GM21717 (cell line): Measurements from ENCODE around the gene COL16A1.

Experiments
- ATAC-seq: cut with Tn5 transposase; IDR thresholded peaks from one replicate; pipeline ENCODE4 v1.9.1; 2021; ENCODE audit warnings: mild to moderate bottlenecking, moderate library complexity; ENCODE audit not compliant: unreplicated experiment

COL16A1 gene

DNA sequence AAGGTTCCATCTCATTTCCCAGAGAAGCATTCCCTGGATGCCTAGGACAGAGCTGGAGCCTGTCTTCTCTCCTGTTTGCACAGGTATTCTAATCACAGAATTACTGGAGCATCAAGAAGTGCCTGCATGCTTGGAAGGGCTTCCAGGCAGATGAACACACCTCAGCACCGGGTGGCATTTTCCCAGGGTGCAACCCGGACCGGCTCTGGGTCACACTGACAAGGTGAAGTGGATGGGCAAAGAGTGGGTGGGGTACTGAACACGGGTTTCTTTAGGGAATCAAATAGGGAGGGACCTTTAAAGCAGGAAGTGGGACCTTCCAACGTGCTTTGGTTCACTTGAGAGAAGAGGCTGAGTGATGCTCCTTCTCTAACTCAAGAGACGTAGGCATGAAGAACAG, 52.1 kb downstream of the COL16A1 start:
- ATAC-seq = no peak

DNA sequence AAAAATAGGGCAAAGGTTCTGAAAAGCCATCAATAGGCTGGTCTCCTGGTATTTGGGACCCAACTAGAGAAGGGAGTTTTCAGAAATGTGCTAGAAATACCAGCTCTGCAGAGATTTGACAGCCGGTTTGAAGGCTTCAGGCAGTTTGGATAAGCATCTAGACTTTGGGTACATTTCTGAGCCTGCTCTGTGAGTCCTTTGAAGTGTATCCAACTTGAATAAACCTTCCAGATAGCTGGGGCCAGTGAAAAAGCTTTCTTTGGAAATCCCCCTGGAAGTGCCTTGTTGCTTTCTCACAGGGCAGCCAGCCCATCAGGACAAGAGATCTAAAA, 52.8 kb downstream of the COL16A1 start:
- no peak for ATAC-seq

DNA sequence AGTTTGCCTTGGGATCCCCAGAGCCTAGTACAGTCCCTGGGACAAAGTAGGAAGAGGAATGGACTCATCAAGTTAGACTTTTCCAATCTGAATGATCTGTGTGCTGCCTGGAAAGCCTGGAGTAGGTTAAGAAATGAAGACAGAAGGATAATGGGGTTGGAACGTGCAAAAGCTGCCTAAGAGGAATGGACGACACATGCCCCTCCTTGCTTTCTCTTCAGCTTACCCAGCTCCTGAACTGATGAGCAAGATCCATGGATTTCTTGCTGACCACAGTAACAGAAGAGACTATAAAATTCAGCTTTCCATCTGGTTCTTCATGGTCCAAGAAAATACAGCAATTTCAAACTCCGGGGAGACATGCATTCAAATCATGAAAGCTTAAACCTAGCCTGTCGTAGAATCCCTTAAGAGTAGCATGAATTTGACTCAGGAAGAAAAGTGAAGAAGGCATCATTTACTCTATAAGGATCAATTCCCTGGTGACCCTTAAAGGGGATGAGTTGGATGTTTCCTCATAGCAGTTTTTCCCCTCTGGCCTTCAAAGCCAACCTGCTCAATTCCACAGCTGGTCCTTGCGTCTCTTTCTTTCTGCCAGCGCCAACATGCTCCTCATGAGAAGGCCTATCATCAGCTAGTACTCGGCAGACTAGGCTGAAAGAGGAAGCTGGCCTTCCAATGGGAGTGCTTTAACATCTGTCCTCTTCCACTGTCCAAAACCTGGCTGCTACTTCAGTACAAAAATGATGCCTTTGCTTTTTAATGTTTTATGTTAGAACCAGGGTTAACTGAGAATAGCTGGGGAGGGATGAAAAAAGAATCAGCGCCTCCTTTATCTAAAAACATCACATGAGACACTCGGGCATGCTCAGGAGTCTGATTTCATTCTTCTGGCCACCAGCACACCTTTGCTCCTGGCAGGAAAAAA, 53.4 kb downstream of the COL16A1 start:
- no peak for ATAC-seq

DNA sequence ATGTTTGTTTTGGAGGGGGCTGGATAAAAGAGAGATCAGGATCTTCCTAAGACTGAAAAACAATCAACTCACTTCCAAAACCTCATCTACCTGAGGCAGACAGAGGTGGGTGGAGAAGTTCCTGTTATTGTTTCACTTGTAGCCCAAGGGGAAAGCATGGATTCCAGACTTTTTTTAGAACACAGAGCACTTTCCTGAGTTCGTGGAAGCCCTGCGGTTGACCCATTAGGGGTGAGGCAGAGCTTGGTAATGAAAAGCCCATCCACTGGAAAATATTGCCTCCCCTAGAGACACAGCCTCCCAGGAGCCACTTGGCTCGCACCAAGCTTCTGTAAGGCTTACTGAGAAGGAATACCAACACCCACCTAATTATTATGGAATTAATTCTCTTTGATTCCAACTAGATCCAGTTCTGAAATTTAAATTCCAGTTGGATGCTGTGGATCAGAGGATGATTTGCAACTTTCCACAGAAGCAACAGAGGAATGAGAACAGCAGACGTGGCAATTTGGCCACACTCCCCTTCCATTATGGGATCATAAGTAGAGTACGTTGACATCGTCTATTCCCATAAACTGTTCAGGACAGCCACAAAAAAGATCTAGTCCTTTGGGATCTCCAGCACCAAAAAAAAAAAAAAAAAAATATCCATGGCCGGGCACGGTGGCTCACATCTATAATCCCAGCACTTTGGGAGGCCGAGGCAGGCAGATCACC, 55.0 kb downstream of the COL16A1 start:
- no peak for ATAC-seq

DNA sequence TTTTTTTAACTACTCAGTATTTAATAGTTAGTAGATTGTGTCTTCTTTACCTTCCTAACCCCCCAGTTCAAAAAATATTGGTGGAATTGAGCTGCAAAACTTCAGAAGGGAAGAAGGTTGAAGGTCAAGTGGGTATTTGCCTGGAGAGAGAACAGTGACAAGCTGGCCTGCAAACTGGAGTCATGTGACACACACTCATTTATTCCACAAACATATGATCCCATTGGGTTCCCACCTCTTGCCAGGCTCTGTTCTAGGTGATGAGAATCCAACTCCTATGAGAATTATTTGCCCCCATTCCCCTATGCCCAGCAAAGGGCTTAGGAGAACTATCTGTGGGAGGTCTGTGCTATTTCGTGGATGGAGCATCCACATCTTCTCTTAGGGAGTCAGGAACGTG, 55.6 kb downstream of the COL16A1 start:
- ATAC-seq = no peak

DNA sequence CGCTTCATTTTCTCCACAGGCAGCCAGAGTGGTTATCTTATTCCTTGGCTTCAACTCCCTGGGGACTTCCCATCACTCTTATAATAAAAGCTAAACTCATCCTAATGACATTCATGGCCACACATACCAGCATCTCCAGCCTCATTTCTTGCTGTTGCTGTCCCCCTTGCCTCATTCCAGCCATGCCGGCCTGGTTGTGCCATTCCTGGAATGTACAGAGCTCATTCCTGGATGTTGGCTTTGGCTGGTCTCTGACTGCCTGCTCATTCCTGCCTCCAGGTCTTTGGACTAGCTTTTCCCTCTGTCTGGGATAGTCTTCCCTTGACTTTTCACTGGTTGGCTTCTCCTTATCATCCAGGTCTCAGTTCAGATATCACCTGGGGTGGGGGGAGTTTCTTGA, 56.7 kb downstream of the COL16A1 start:
- ATAC-seq = no peak

DNA sequence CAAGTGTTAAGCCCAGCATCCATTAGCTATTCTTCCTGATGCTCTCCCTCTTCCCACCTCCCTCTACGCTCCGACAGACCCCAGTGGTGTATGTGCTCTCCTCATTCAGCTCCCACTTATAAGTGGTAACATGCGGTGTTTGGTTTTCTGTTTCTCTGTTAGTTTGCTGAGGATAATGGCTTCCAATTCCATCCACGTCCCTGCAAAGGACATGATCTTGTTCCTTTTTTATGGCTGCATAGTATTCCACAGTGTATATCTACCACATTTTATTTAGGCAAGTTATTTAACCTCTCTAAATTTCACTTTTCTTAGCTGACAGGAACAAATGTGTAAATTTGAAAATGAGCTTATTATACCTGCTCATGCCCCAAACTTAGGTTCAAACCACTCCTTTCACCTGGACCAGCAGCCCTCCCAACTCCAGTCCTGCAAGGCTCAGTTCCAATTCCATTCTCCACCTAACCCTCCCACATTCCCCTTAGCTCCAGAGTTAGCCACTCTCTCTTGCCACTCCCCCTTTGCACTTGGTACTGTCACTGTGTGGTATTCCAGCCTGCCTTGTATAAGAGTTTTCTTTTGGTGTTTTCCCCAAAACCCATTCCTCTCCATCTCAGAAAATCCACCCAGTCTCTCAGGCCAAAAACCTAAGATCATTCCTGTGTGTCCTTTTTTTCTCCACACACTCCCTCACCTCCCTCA, 57.4 kb downstream of the COL16A1 start:
- no peak for ATAC-seq

DNA sequence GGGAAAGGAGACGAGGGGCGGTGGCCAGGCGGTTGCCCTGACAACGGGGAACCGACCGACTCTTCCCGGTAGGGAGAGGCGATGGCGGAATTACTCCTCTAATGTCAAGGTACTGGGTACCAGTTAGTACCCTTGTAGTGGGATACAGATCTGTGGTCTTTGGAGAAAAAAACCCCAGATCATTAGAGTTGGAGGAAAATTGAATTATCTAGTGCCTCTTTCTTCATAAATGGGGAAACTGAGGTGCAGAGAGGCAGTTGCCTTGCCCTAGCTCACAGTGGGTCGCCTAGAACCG, 58.6 kb downstream of the COL16A1 start:
- no peak for ATAC-seq

DNA sequence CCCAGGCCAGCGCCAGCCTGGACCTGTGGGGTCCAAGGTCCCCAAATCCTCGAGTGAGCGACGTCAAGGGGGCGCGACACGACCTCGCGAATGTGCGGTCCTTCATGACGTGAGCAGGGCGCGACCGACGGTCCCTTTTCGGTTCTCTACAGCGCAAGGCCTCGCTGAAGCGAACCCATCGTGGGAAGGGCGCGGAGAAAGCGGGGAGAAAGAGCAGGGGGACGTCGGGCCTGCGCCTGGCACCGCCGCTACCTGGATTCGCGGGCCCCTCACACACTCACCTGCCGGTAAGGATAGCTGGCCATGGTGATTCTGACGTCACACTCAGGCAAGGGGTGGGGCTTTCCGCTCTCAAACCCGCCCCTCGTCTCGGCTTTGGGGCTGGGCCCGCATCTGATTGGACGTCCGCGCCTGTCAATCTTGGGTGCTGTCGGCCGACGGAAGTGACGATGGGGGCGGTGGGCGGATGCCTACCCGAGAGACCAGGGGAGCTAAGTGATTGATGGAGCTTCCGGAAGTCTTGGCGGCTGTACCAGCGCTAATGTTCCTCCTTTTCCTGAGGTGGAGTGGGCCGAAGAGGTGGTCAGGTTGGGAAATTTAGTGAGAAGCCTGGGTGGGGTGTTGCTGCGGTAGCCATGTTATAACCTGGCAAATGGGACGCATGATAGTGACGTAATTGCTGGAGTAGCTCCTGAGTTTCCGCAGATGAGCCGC, 59.1 kb downstream of the COL16A1 start, which contains the start of gene PEF1:
Gene PEF1 (minus strand): TSS at position 317 of the 714 bp plus-strand sequence. CDS start 12 bp downstream, at position 305.
- ATAC-seq = peak; percentile 78

DNA sequence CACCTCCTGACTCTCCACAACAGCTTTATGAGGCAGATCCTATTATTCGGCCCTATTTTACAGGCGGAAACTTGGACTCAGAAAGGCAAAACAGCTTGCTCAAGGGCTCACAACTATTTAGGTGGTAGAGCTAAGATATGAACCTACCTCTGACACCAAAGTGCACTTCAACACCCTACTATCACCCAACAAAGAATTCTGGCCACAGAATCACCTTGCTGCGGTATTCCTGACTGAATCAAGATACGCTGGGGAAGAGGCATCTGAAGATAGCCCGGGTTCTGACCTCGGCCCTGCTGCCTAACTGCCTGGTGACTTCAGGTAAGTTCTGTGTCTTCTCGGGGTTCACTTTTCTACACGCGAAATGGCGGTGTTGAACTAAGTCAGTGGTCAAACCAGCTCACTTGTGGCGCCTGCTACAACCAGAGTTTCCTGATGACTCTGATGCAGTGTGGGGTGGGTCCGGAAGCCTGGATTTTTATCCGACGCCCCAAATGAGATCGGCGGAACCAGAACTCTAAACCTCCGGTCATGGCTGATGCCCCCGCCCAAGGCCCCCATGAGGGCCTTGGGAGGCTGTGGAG, 59.7 kb downstream of the COL16A1 start:
- ATAC-seq = peak; percentile 4

DNA sequence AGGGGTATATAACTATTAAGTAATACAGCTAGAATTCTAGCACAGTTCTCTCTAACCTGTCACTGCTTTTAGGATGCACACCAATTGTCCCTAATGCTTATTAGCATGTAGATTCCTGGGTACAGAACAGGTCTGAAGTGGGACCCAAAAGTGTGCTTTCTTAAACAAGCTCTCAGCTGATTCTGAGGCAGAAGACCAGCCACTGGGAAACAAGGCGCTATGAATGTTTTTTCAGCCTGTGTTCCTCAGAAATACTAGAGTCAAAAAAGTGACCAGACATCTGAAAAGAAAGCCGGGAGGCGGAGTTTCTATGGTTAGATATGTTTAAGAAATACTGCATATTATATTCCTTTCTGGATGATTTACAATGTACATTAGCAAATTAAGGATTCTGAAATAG, 60.9 kb downstream of the COL16A1 start:
- no peak for ATAC-seq

DNA sequence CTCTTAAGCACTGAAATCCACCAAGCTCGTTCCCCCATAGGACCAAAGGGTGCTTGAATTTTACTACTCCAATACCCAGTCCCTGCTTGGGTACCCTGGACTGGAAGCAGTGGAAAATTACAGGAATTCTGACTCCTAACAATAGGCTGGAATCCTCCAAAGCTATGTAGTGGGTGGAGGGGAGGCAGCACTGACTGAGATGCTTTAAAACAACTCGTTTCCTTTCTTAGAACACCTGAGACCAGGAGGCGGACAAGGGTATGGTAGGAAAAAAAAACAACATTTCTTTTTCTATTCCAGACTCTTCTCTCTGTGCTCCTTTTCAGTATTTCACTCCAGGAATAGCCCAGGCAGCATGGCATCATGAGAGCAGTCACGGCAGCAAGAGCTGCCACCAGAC, 61.5 kb downstream of the COL16A1 start:
- ATAC-seq = no peak

DNA sequence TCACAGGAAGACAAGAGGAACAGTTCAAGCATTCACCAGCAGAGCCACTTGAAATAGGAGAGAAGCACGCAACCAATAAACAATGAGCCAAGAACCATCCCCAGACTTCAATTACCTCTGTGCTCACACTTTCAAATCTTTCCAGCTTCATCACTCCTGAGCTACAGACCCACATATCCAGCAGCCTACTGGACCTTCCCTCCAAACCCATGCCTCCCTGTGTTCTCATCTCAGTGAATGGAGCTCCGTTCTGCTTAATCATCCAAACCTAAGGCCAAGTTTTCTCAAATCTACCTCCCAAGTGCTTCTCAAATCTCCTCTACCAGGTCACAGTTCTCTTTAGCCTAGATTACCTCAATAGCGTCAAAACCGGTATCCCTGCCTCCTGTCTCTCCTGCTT, 62.9 kb downstream of the COL16A1 start:
- ATAC-seq = no peak

DNA sequence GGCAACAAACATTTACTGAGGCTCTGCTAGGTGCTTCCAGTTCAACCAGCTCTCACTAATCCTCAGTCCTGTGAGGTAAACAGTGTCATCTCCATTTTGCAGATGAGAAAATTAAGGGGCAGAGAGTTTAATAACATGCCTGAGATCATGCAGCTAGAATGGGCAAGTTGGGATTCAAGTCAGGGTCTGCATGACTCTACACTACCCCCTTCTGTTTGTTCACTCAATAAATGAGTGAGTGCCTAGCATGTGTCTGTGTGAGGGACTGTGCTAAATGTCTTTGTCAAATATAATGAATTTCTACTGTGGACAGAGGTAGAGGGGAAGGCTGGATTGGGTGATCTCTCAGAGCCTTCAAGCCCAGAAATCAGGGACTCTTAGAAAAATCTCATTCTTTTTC, 63.6 kb downstream of the COL16A1 start:
- ATAC-seq = no peak

DNA sequence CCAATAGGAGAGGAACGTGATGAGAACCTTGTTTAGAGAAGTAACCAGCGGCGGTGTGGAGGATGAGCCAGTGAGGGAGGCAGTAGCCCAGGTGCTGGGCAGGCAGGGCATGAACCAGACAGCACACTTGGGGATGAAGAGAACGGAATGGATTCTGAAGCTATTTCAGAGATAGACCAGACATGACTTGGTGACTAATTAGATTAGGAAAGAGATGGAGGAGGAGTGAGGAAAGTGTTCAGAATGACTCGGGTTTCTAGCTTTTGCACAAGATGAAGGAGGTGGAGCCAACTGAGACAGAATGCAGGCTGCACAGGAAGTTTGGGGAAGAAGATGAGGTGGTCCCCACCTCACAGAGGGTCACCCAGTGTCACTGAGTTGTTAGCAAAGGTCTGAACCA, 64.3 kb downstream of the COL16A1 start:
- ATAC-seq = no peak

DNA sequence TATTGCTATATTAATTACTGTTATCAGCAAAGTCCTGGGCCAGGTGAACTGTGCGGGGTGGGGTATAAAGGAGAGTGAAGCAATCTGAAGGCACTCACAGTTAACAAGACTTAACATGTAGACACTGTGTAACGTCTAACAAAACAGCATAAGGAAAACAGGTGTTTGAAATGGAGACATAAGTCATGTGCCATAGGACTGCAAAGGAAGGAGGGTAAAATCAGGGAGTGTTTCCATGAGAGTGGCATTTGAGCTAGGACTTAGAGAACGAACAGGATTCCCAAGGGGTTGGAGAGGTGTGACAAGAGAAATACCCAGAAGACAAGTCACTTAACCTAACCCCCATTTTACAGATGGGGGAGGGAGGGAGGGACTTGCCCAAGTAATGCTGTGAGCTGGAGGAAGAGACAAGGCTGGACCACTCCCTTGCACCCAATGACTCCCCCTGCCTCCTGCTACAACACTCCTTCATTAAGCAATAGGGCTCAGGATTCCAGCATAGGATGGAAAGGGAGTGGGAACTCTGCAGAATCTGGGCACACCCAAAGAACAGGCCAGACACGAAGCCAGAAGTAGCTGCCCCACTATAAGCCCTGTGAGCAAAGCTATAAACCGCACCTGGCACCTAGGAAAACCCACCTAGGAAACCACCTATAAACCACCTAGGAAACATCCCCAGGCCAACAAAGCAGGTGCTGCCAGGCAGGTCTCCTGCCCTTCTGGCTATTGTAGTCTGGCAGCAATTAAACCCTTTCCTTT, 65.7 kb downstream of the COL16A1 start:
- no peak for ATAC-seq

DNA sequence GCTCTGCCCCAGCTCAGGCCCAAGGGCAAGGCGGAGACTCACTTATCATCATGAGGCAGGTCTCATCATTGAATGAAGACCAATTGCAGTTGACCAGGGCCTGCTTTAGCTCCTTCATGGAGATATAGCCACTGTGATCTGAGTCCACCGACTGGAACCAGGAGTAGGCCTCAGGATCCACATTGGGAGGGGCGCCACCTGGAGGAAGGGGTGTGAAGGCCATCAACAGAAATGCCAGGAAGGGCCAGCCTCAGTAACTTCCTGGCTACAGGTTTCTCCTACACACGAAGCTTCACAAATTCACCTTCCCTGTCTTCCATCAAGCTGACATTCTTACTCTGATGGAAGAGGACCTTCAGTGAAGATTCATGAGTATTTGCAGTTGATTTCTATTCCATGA, 70.7 kb downstream of the COL16A1 start:
- ATAC-seq = no peak

DNA sequence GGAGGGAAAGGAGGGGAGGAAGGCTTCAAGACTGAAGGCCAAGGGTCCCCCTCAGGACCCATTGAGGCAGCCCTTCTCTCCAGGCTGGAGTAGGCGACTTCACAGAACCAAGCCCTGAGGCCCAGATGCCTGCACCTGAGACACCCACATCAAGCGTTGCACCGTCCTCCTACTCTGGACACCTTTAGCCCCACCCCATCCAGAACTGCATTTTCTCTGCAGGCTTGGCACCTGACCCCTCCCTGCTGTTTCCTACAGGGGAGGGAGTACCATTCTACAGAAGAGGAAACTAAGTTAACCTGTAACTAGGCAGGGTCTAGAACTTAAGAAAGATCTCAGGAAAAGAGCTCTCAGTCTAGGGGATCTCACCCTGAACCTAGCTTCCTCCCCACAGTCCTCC, 71.2 kb downstream of the COL16A1 start:
- no peak for ATAC-seq

DNA sequence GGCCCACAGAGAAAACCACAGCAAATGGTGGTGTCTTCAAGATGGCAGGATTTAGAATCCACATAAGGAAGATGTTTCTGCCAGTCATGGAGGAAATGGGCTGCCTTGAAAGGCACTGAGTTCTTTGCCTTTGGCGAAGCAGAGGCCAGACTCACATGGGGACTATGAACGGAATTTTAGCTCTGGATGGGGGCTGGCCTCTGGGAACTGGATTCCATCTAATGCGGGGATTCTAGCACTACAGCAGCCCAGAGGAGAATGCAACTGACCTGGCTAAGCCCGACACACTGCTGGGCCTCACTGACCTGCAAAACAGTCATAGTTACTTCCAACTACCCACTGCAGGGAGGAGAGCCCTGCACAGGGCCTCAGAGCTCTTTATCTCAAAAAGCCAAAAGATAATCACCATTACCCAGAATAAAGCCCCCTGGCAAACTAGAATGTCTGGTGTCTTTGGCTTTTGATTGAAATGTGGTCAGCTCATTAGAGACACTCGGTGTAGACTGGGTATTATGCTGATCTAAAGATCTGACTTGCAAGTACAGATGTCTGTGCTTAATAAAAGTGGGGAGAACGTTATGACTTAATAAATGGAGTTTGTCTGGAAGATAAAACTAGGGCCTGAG, 74.8 kb downstream of the COL16A1 start:
- ATAC-seq = no peak
